GM18520 (cell line): ENCODE data around the gene INF2.
"Not testable (repeated sequence)": the region's sequence is repeated elsewhere in the genome, so short reads cannot be mapped to it uniquely, and the experiment has no call there.

Source experiments
- ATAC-seq: cut with Tn5 transposase; IDR thresholded peaks from one replicate; pipeline ENCODE4 v1.9.1; 2021; ENCODE audit not compliant: unreplicated experiment

The INF2 gene

GRCh38 chr14:104749111-104749649 lies 59.8 kb downstream of the INF2 start:
- no peak for ATAC-seq

GRCh38 chr14:104750056-104750752 lies 60.8 kb downstream of the INF2 start:
- ATAC-seq, result no peak

- not testable (repeated sequence) for ATAC-seq
Observed at GRCh38 chr14:104750753-104751057, 61.3 kb downstream of the INF2 start.

- no peak for ATAC-seq
Observed at GRCh38 chr14:104751539-104752422, 62.4 kb downstream of the INF2 start.

GRCh38 chr14:104752423-104752734 lies 63.0 kb downstream of the INF2 start:
- no peak for ATAC-seq

GRCh38 chr14:104752735-104753527 lies 63.5 kb downstream of the INF2 start, which contains the start of gene SIVA1:
Gene SIVA1, plus strand, starts transcription at chr14:104753147. Its CDS starts 55 bp downstream, at chr14:104753202.
- peak; percentile 94 for ATAC-seq

- ATAC-seq, result no peak
Observed at GRCh38 chr14:104753528-104754212, 64.3 kb downstream of the INF2 start.

- no peak for ATAC-seq
Observed at GRCh38 chr14:104754213-104754851, 64.9 kb downstream of the INF2 start.

- ATAC-seq, result no peak
Observed at GRCh38 chr14:104755621-104756020, 66.2 kb downstream of the INF2 start.

GRCh38 chr14:104756477-104757237 lies 67.2 kb downstream of the INF2 start:
- ATAC-seq, result no peak

GRCh38 chr14:104757238-104757585 lies 67.8 kb downstream of the INF2 start:
- ATAC-seq, result no peak

- ATAC-seq, result no peak
Observed at GRCh38 chr14:104757681-104758392, 68.4 kb downstream of the INF2 start.

GRCh38 chr14:104758981-104759969 lies 69.9 kb downstream of the INF2 start:
- no peak for ATAC-seq

- ATAC-seq, result no peak
Observed at GRCh38 chr14:104765517-104765916, 76.1 kb downstream of the INF2 start.

GRCh38 chr14:104766256-104766862 lies 76.9 kb downstream of the INF2 start:
- ATAC-seq, result no peak

GRCh38 chr14:104766863-104767633 lies 77.6 kb downstream of the INF2 start:
- no peak for ATAC-seq

GRCh38 chr14:104767634-104767918 lies 78.2 kb downstream of the INF2 start:
- no peak for ATAC-seq
